Effector memory CD4-positive, alpha-beta T cell (primary cell): ENCODE data around the gene FAM120C.

Source experiments
- DNase-seq, 3 donors: peaks; one replicate each; pipeline ENCODE4 v3.0.0-alpha.2; 2020
- H3K27ac ChIP-seq: 2 replicates; pipeline ENCODE4 v1.7.0; 2013; ENCODE audit warnings: mild to moderate bottlenecking, low read length, moderate library complexity; ENCODE audit not compliant: insufficient read depth, poor library complexity, severe bottlenecking
- H3K27me3 ChIP-seq: replicated peaks from 2 replicates; pipeline ENCODE4 v1.7.0; 2013; ENCODE audit warnings: mild to moderate bottlenecking, low read length; ENCODE audit not compliant: insufficient read depth, control insufficient read depth, poor library complexity, severe bottlenecking
- H3K36me3 ChIP-seq: 2 replicates; pipeline ENCODE4 v1.7.0; 2013; ENCODE audit warnings: mild to moderate bottlenecking, low read length, moderate library complexity; ENCODE audit not compliant: control insufficient read depth, insufficient read depth
- H3K4me1 ChIP-seq: 2 replicates; pipeline ENCODE4 v1.7.0; 2013; ENCODE audit warnings: low read length, mild to moderate bottlenecking; ENCODE audit not compliant: control insufficient read depth, insufficient read depth, poor library complexity, severe bottlenecking
- H3K4me3 ChIP-seq: 2 replicates; pipeline ENCODE4 v1.7.0; 2013; ENCODE audit warnings: low read length, low read depth, mild to moderate bottlenecking; ENCODE audit not compliant: insufficient read depth, poor library complexity, severe bottlenecking
- H3K9me3 ChIP-seq: 2 replicates; pipeline ENCODE4 v1.7.0; 2013; ENCODE audit warnings: mild to moderate bottlenecking, low read length, moderate library complexity; ENCODE audit not compliant: control insufficient read depth

The FAM120C gene

GRCh38 chrX:54043541-54044125 lies 139.4 kb downstream of the FAM120C start:
- Histone ChIP-seq H3K36me3 (no peaks in the 10 kb centered on the region), H3K27me3 (no peaks in the 10 kb centered on the region), H3K4me1 (peaks cover 3% of the 10 kb centered on the region), H3K27ac (peak overlapping the region; percentile 87), H3K9me3 (no peaks in the 10 kb centered on the region), H3K4me3 (peak overlapping the region; percentile 68)
- DNase-seq: peak in 2 of 3 donors; percentile 16 to 17

- Histone ChIP-seq H3K36me3 (no peaks in the 10 kb centered on the region), H3K9me3 (no peaks in the 10 kb centered on the region), H3K4me3 (peak overlapping the region; percentile 68), H3K27ac (peak overlapping the region; percentile 87), H3K27me3 (no peaks in the 10 kb centered on the region), H3K4me1 (peaks cover 3% of the 10 kb centered on the region)
- no peak for DNase-seq
Observed at GRCh38 chrX:54043056-54043455, 140.0 kb downstream of the FAM120C start.

- no peaks in the 10 kb centered on the region for H3K9me3 ChIP-seq
- no peaks in the 10 kb centered on the region for H3K36me3 ChIP-seq
- H3K27me3 ChIP-seq: no peaks in the 10 kb centered on the region
- DNase-seq: peak; percentile 8 to 32 (median 21)
- peak overlapping the region; percentile 68 for H3K4me3 ChIP-seq
- peak overlapping the region; percentile 87 for H3K27ac ChIP-seq
- H3K4me1 ChIP-seq: peaks cover 3% of the 10 kb centered on the region
Observed at GRCh38 chrX:54042609-54043021, 140.4 kb downstream of the FAM120C start.

GRCh38 chrX:54030329-54030728 lies 152.7 kb downstream of the FAM120C start:
- H3K36me3 ChIP-seq: peaks cover 28% of the 10 kb centered on the region
- H3K4me3 ChIP-seq: no peak overlapping the region
- no peak for DNase-seq
- no peaks in the 10 kb centered on the region for H3K27me3 ChIP-seq
- no peaks in the 10 kb centered on the region for H3K9me3 ChIP-seq
- no peaks in the 10 kb centered on the region for H3K4me1 ChIP-seq
- no peak overlapping the region for H3K27ac ChIP-seq

DNA sequence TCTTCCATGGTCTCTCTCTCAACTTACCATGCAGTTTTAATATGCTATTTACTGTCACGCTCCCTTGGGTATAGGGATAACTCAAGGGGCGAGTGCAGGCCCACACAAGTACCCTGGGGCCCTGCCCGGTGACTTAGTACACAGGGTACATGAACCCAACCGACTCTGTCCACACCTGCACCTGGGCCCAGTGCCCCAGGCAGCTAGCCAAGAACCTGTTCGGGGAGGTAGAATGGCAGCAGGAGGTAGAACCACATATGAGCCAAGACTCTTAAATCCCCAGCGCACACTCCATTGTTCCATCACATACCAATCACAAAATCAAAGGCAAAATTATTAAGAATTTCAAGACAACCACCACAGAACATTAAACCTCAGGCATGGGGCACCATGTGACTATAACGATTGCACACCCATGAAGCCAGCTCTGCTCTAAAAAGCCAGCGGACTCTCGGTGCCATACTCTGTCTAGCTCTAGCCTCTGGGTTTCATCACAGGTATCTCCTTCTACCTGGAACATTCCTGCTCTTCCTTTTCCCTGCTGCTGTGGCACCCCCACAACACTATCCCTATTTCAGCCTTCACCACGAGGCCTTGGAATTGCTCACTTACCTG lies 153.4 kb downstream of the FAM120C start:
- H3K27me3 ChIP-seq: no peaks in the 10 kb centered on the region
- no peak overlapping the region for H3K27ac ChIP-seq
- H3K9me3 ChIP-seq: no peaks in the 10 kb centered on the region
- H3K4me3 ChIP-seq: no peak overlapping the region
- DNase-seq: no peak
- H3K4me1 ChIP-seq: no peaks in the 10 kb centered on the region
- H3K36me3 ChIP-seq: peaks cover 28% of the 10 kb centered on the region

- Histone ChIP-seq H3K4me1 (no peaks in the 10 kb centered on the region), H3K27me3 (no peaks in the 10 kb centered on the region), H3K27ac (no peak overlapping the region), H3K4me3 (no peak overlapping the region), H3K9me3 (no peaks in the 10 kb centered on the region), H3K36me3 (peaks cover 11% of the 10 kb centered on the region)
- no peak for DNase-seq
Observed at GRCh38 chrX:54024350-54024749, 158.7 kb downstream of the FAM120C start.
